CD1c-positive myeloid dendritic cell (primary cell): ENCODE measurements around the gene UNK.
"Not testable (repeated sequence)": the region's sequence is repeated elsewhere in the genome, so short reads cannot be mapped to it uniquely, and the experiment has no call there.

Experiments used
- DNase-seq: peaks from one replicate; pipeline ENCODE4 v3.0.0-alpha.2; 2016; ENCODE audit errors: extremely low spot score

Gene UNK

GRCh38 chr17:75773121-75773807 is 11.3 kb upstream of the UNK start:
- no peak for DNase-seq

- no peak for DNase-seq
Measured at GRCh38 chr17:75773808-75774470, 10.7 kb upstream of the UNK start.

GRCh38 chr17:75774471-75774990 is 10.1 kb upstream of the UNK start:
- DNase-seq = no peak

- DNase-seq = no peak
Measured at GRCh38 chr17:75774991-75775668, 9.5 kb upstream of the UNK start.

GRCh38 chr17:75776386-75777295 is 8.0 kb upstream of the UNK start:
- DNase-seq = peak; percentile 68

GRCh38 chr17:75777296-75777922 is 7.2 kb upstream of the UNK start:
- no peak for DNase-seq

GRCh38 chr17:75778066-75778860 is 6.3 kb upstream of the UNK start:
- DNase-seq = not testable (repeated sequence)

GRCh38 chr17:75778861-75779249 is 5.8 kb upstream of the UNK start:
- DNase-seq = no peak

GRCh38 chr17:75779250-75779986 is 5.2 kb upstream of the UNK start:
- DNase-seq = peak; percentile 99

GRCh38 chr17:75779987-75780889 is 4.4 kb upstream of the UNK start:
- DNase-seq = no peak

- peak; percentile 91 for DNase-seq
Measured at GRCh38 chr17:75783069-75783783, 1.4 kb upstream of the UNK start.

GRCh38 chr17:75783803-75784472 is 668 bp upstream of the UNK start:
- DNase-seq = no peak

- DNase-seq = peak; percentile 95
Measured at GRCh38 chr17:75785016-75785890, 647 bp downstream of the UNK start.

GRCh38 chr17:75791254-75791653 is 6.6 kb downstream of the UNK start:
- DNase-seq = no peak

GRCh38 chr17:75793460-75793859 is 8.9 kb downstream of the UNK start:
- no peak for DNase-seq

- DNase-seq = no peak
Measured at GRCh38 chr17:75795820-75796607, 11.4 kb downstream of the UNK start.
